ENCODE data around the gene HBG1.

GRCh38 chr11:5269715-5270147 lies 20.1 kb upstream of the HBG1 start, which contains the start of gene HBE1:
- TF ChIP-seq, protein P1, sequence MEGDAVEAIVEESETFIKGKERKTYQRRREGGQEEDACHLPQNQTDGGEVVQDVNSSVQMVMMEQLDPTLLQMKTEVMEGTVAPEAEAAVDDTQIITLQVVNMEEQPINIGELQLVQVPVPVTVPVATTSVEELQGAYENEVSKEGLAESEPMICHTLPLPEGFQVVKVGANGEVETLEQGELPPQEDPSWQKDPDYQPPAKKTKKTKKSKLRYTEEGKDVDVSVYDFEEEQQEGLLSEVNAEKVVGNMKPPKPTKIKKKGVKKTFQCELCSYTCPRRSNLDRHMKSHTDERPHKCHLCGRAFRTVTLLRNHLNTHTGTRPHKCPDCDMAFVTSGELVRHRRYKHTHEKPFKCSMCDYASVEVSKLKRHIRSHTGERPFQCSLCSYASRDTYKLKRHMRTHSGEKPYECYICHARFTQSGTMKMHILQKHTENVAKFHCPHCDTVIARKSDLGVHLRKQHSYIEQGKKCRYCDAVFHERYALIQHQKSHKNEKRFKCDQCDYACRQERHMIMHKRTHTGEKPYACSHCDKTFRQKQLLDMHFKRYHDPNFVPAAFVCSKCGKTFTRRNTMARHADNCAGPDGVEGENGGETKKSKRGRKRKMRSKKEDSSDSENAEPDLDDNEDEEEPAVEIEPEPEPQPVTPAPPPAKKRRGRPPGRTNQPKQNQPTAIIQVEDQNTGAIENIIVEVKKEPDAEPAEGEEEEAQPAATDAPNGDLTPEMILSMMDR (IDR thresholded peaks at IDR 0.05): no peak
- no peak for TF ChIP-seq POLR2A (IDR thresholded peaks at IDR 0.05)
